Activated T-helper 17 cell treated with anti-CD3 and anti-CD28 coated beads, Interleukin-2, amount 50 U/mL, for 72 hours (primary cell): Measurements from ENCODE around the gene TRIAP1. TPM values are rescaled to one million over a fixed set of nuclear protein-coding genes. Genes with fewer than 3 reads are reported as not detected.

Experiments
- ATAC-seq: fragments of 150-1000 bp; cut with Tn5 transposase; replicated peaks from 2 replicates; pipeline ENCODE4 v1.10.0; 2021; ENCODE audit warnings: mild to moderate bottlenecking, moderate library complexity
- H3K27ac Mint-ChIP-seq: one replicate; pipeline ENCODE4 v1.8.0; 2022; ENCODE audit warnings: mixed read lengths
- H3K27me3 Mint-ChIP-seq: one replicate; pipeline ENCODE4 v1.8.0; 2022; ENCODE audit warnings: mixed read lengths
- H3K36me3 Mint-ChIP-seq: one replicate; pipeline ENCODE4 v1.8.0; 2022; ENCODE audit warnings: low read depth, mild to moderate bottlenecking, mixed read lengths
- H3K4me1 Mint-ChIP-seq: one replicate; pipeline ENCODE4 v1.8.0; 2022; ENCODE audit warnings: mixed read lengths
- H3K4me3 Mint-ChIP-seq: one replicate; pipeline ENCODE4 v1.8.0; 2022; ENCODE audit warnings: mild to moderate bottlenecking, mixed read lengths
- H3K9me3 Mint-ChIP-seq: one replicate; pipeline ENCODE4 v1.8.0; 2022; ENCODE audit warnings: mixed read lengths
- total RNA-seq, 2 donors: library from RNA; stranded (reverse); gene quantifications; one replicate each; pipeline ENCODE4 v1.2.3, GENCODE V29; 2022

Gene TRIAP1
- total RNA-seq, 2 donors from 2014 or later = 31.8 to 58.6 TPM

DNA sequence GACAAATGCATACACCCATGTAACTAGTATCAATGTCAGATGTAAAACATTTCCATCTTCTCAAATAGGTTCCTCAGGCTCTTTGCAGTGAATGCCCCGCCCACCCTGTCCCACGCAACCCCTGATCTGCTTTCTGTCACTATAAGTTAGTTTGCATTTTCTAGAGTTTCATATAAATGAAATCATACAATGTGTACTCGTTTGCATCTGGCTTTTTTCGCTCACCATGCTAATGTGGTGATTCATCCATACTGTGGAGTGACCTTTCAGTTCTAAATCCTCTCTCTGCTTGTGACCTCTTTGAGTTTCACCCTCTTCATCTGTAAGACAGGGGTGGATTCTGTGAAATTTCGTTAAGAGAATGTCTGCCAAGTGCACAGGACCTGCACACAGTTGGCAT lies 46.7 kb downstream of the TRIAP1 start:
- Mint-ChIP-seq H3K27ac (no peak overlapping the region), H3K27me3 (peaks cover 26% of the 10 kb centered on the region), H3K4me3 (no peak overlapping the region), H3K9me3 (no peaks in the 10 kb centered on the region), H3K4me1 (no peaks in the 10 kb centered on the region), H3K36me3 (no peaks in the 10 kb centered on the region)
- peak; percentile 95 for ATAC-seq

DNA sequence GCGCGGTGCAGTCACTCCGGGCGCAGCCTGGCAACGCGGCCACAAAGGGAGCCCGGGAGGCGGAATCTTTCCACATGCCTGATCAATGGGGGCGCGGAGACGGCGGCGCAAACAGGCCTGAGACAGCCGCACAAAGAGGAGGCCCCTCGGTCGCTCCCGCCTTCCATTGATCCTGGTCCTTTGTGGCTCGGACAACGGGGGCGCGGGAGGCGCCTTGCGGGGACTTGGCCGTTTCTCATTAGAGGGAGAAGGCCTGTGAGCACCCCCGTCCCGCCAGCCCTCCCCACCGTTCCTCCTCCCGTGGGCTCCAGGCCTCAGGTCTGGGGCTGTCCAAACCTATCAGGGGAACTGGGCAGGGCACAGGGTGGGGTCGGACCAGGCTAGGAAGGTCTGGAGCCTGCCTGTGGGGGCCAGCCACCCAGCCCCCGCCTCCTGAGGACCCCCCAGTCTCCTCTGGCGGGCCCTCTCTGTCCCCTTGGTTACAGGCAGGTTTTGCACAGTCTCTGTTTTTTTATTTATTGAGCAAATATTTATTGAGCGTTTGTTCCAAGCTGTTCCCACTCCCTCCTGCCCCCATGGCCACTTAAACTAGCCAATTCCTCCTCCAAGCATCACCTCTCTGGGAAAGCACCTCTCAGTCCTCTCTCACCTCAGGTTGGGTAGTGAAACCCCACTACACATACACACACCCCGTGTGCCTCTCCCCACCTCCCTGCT lies 48.2 kb downstream of the TRIAP1 start:
- Mint-ChIP-seq H3K4me3 (no peak overlapping the region), H3K36me3 (no peaks in the 10 kb centered on the region), H3K4me1 (no peaks in the 10 kb centered on the region), H3K9me3 (no peaks in the 10 kb centered on the region), H3K27ac (no peak overlapping the region), H3K27me3 (peaks cover 26% of the 10 kb centered on the region)
- ATAC-seq = no peak

DNA sequence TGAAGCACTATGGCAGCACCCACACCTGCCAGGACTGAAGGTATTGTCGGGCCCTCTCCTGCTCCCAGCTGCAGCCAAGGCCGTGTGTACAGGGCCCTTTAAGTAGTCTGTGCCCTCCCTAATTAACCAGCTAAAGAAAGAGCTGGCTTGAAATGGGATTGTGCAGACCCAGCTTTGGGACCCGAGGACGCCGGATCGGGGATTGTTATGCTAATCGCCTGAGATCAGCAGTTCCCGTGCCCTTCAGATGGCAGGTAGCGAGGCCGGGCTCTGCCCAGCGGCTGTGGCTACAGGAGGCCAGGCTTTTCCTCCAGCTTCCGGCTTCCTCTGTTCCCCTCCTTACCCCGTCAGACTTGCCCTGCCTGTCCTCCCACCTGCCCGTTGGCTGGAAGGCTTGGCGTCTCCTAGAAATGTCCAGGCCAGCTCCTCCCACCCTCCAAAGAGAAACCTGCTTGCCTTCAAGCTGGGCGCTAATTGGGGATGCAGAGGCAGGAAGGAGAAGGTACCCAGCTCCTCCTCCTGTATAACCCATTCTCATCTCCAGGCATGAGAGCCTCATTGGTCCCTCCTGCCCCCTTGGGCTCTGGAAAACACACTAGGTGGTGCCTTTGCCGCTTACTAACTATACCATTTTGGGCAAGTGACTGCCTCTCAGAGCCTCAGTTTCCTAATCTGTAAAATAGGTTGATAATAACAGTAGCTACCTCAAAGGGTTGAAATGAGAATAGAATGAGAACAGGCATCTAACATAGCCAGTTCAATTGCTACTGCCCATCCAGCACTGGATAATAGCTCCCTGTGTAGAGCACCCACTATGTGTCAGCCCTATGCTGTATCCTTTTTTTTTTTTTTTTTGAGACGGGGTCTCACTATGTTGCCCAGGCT lies 51.5 kb downstream of the TRIAP1 start:
- no peak for ATAC-seq
- Mint-ChIP-seq H3K4me1 (no peaks in the 10 kb centered on the region), H3K4me3 (no peak overlapping the region), H3K27me3 (peaks cover 19% of the 10 kb centered on the region), H3K27ac (no peak overlapping the region), H3K9me3 (no peaks in the 10 kb centered on the region), H3K36me3 (no peaks in the 10 kb centered on the region)

Other genes with a start within 250 kb of the TRIAP1 start
- 1,000 to 10,000 TPM; 3,687 to 4,380 TPM for gene RPLP0, start 245.3 kb downstream of the TRIAP1 start, total RNA-seq
- gene PXN, start 180.7 kb downstream of the TRIAP1 start, total RNA-seq = 10 to 100 TPM; 44.8 to 65.5 TPM
- gene RNU4-2, start 154.5 kb downstream of the TRIAP1 start, total RNA-seq = 1,000 to 10,000 TPM; 2,951 to 6,256 TPM
- 1,000 to 10,000 TPM; 2,108 to 2,470 TPM for gene RNU4-1, start 153.1 kb downstream of the TRIAP1 start, total RNA-seq
- gene SIRT4, start 144.1 kb downstream of the TRIAP1 start, total RNA-seq = 1 to 10 TPM; 3.1 to 4.1 TPM
- not detected for gene PLA2G1B, start 118.6 kb downstream of the TRIAP1 start, total RNA-seq
- gene MSI1, start 77.2 kb downstream of the TRIAP1 start, total RNA-seq = under 1 TPM in 1 of 2 donors, not detected in 1; 0.24 TPM
- gene COX6A1, start 8.3 kb downstream of the TRIAP1 start, total RNA-seq = 100 to 1,000 TPM; 291 to 437 TPM
- 10 to 100 TPM; 33.2 to 41.3 TPM for gene GATC, start 60 bp upstream of the TRIAP1 start, total RNA-seq
- 100 to 1,000 TPM; 138 to 246 TPM for gene SRSF9, start 23.4 kb upstream of the TRIAP1 start, total RNA-seq
- gene DYNLL1, start 49.7 kb upstream of the TRIAP1 start, total RNA-seq = 100 to 1,000 TPM in 1 of 2 donors, 10 to 100 TPM in 1; 69.2 to 197 TPM
- 10 to 100 TPM; 17.2 to 21.8 TPM for gene COQ5, start 82.8 kb upstream of the TRIAP1 start, total RNA-seq
- gene RNF10, start 88.0 kb upstream of the TRIAP1 start, total RNA-seq = 100 to 1,000 TPM; 182 to 212 TPM
- 10 to 100 TPM; 29.9 to 41.5 TPM for gene POP5, start 135.0 kb upstream of the TRIAP1 start, total RNA-seq
- 1 to 10 TPM in 1 of 2 donors, under 1 TPM in 1; 0.56 to 6.9 TPM for gene CABP1, start 194.2 kb upstream of the TRIAP1 start, total RNA-seq
- gene MLEC, start 240.8 kb upstream of the TRIAP1 start, total RNA-seq = 10 to 100 TPM; 58.6 to 90.5 TPM